ENCODE results near the gene SMPD1.
"Not testable (repeated sequence)": the region's sequence is repeated elsewhere in the genome, so short reads cannot be mapped to it uniquely, and the experiment has no call there.

The SMPD1 gene

GRCh38 chr11:6385046-6385777 lies 5.1 kb upstream of the SMPD1 start:
- no peaks in the 10 kb centered on the region for H4K20me1 ChIP-seq
- H3K9ac ChIP-seq = no peak overlapping the region
- no peaks in the 10 kb centered on the region; a peak in 1 of 22 replicates for H3K9me3 ChIP-seq (replicated peaks in 1 of 11)
- H3K27ac ChIP-seq = peak overlapping the region in 3 of 11 experiments; percentile 6 to 49 (median 40); a peak in 6 of 22 replicates
- H3K36me3 ChIP-seq = no peaks in the 10 kb centered on the region
- H3K4me2 ChIP-seq = peak overlapping the region; percentile 14 to 61 (median 36)
- TF ChIP-seq Cebpa-rat (IDR thresholded peaks at IDR 0.05) = no peak
- H3K4me1 ChIP-seq = peaks cover 15 to 37% (median 25%) of the 10 kb centered on the region in 10 experiments
- H3K27me3 ChIP-seq = no peaks in the 10 kb centered on the region
- no peak overlapping the region for H3K4me3 ChIP-seq

DNA sequence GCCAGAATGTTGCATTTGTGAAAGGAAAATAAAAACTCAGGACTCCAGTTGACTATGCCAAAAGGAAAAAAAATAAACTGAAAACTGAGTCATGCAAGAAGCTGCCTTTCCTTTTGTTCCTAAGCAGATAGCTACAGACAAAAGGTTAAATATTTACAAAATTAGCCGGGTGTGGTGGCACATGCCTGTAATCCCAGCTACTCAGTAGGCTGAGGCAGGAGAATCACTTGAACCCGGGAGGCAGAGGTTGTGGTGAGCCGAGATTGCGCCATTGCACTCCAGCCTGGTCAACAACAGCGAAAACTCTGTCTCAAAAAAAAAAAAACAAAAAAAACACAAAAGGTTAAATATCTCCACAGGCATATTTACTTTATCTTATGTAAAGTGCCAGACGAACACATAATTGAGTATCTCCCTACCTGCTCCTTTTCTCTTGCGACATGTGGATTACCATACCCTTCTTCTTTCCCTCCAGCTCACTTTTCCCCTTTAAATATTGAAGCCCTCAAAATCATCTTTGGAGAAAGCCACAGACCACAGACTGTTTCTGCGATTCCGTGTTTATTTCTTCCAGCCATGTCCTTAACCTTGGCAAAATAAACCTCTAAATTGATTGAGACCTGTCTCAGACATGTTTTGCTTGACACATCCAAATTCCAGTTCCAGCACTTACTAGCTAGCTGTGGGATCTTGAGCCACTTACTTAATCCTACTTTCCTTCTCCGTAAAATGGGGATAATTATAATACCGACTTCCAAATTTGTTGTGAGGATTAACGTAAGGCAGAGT lies 2.3 kb upstream of the SMPD1 start:
- Histone ChIP-seq H3K27ac (no peak overlapping the region), H3K4me2 (peak overlapping the region in 2 of 11 experiments; percentile 15 to 96; a peak in 3 of 22 replicates), H3K4me1 (peaks cover 27 to 53% (median 37%) of the 10 kb centered on the region in 10 experiments)

DNA sequence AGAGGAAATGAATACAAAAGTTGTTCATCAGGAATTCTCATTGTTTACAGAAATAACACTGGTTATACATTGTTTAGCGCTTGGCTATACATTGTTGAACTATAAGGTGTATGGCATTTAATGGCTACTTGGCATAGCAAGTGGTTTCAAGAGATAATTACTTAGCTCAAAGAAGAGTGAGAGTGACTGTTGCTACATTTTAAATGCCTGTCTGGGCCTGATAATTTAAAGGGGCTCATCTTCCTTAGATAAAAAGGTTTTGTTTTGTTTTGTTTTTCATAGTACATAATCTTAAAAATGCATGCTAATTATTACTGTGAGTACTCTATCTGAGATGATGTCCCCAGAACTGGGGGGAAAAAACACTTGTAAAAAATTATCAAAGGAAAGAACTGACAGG lies 1.5 kb upstream of the SMPD1 start:
- H3K27me3 ChIP-seq = no peaks in the 10 kb centered on the region
- TF ChIP-seq Cebpa-rat (IDR thresholded peaks at IDR 0.05) = no peak
- H4K20me1 ChIP-seq = no peaks in the 10 kb centered on the region; a peak in 1 of 22 replicates
- H3K4me2 ChIP-seq = peak overlapping the region in 6 of 11 experiments; percentile 83 to 100 (median 96); a peak in 8 of 22 replicates
- H3K9me3 ChIP-seq (replicated peaks in 1 of 11) = no peaks in the 10 kb centered on the region; a peak in 1 of 22 replicates
- H3K36me3 ChIP-seq = peaks cover 0 to 5% (median 0%) of the 10 kb centered on the region in 11 experiments; a peak in 1 of 22 replicates
- H3K4me1 ChIP-seq = peaks cover 27 to 53% (median 37%) of the 10 kb centered on the region in 10 experiments
- 0 out of 22 replicates have a peak overlapping the region, but pooled peaks of 1 of the 11 experiments have one; percentile 93 for H3K27ac ChIP-seq
- no peak overlapping the region for H3K4me3 ChIP-seq
- H3K9ac ChIP-seq = no peak overlapping the region

More for the DNA sequence above, 2.3 kb upstream of the SMPD1 start:
- TF ChIP-seq Cebpa-rat (IDR thresholded peaks at IDR 0.05) = no peak
- no peaks in the 10 kb centered on the region for H3K27me3 ChIP-seq
- H3K9me3 ChIP-seq (replicated peaks in 1 of 11) = no peaks in the 10 kb centered on the region; a peak in 1 of 22 replicates
- no peaks in the 10 kb centered on the region for H3K36me3 ChIP-seq
- no peak overlapping the region; a peak in 1 of 22 replicates for H3K9ac ChIP-seq
- H3K4me3 ChIP-seq = no peak overlapping the region
- H4K20me1 ChIP-seq = no peaks in the 10 kb centered on the region; a peak in 1 of 22 replicates

GRCh38 chr11:6390718-6391469 lies 620 bp downstream of the SMPD1 start:
- Histone ChIP-seq H4K20me1 (no peaks in the 10 kb centered on the region; a peak in 1 of 22 replicates), H3K27me3 (no peaks in the 10 kb centered on the region), H3K36me3 (peaks cover 0 to 27% (median 0%) of the 10 kb centered on the region in 11 experiments; a peak in 4 of 22 replicates), H3K9ac (peak overlapping the region; percentile 76 to 95 (median 82)), H3K4me1 (peaks cover 17 to 42% (median 25%) of the 10 kb centered on the region in 10 experiments), H3K4me2 (peak overlapping the region; percentile 83 to 100 (median 97)), H3K4me3 (peak overlapping the region; percentile 65 to 86 (median 76)), H3K27ac (peak overlapping the region; percentile 64 to 93 (median 78)), H3K9me3 (replicated peaks in 1 of 11) (no peaks in the 10 kb centered on the region; a peak in 1 of 22 replicates)
- no peak for TF ChIP-seq Cebpa-rat (IDR thresholded peaks at IDR 0.05)

DNA sequence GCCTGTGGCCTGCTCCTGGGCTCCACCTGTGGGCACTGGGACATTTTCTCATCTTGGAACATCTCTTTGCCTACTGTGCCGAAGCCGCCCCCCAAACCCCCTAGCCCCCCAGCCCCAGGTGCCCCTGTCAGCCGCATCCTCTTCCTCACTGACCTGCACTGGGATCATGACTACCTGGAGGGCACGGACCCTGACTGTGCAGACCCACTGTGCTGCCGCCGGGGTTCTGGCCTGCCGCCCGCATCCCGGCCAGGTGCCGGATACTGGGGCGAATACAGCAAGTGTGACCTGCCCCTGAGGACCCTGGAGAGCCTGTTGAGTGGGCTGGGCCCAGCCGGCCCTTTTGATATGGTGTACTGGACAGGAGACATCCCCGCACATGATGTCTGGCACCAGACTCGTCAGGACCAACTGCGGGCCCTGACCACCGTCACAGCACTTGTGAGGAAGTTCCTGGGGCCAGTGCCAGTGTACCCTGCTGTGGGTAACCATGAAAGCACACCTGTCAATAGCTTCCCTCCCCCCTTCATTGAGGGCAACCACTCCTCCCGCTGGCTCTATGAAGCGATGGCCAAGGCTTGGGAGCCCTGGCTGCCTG lies 1.4 kb downstream of the SMPD1 start:
- no peak overlapping the region for H3K27ac ChIP-seq
- no peak for TF ChIP-seq Cebpa-rat (IDR thresholded peaks at IDR 0.05)
- H3K4me3 ChIP-seq = 0 out of 20 replicates have a peak overlapping the region, but pooled peaks of 1 of the 10 experiments have one; percentile 74

DNA sequence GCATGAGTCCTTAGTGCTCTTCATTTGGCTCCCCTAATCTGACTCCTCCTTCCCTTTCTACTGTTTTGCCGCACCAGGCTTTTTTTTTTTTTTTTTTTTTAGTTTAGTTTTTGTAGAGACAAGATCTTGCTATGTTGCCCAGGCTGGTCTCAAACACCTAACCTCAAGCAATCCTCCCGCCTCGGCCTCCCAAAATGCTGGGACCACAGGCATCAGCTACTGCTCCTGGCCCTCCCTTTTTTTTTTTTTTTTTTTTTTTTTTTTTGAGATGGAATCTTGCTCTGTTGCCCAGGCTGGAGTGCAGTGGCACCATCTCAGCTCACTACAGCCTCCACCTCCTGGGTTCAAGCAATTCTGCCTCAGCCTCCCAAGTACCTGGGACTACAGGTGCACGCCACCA lies 2.0 kb downstream of the SMPD1 start:
- H3K27ac ChIP-seq; H3K9me3 ChIP-seq (replicated peaks in 1 of 11); H3K9ac ChIP-seq; H3K27me3 ChIP-seq; H4K20me1 ChIP-seq; H3K4me3 ChIP-seq: not testable (repeated sequence)
- H3K4me2 ChIP-seq = peak overlapping the region in 5 of 11 experiments; percentile 4 to 44 (median 29); a peak in 4 of 22 replicates
- peaks cover 17 to 42% (median 25%) of the 10 kb centered on the region in 10 experiments for H3K4me1 ChIP-seq
- peaks cover 0 to 28% (median 0%) of the 10 kb centered on the region in 11 experiments; a peak in 5 of 22 replicates for H3K36me3 ChIP-seq

More for the DNA sequence above, 1.4 kb downstream of the SMPD1 start:
- peaks cover 17 to 42% (median 25%) of the 10 kb centered on the region in 10 experiments for H3K4me1 ChIP-seq
- H4K20me1 ChIP-seq = no peaks in the 10 kb centered on the region; a peak in 1 of 22 replicates
- H3K9ac ChIP-seq = no peak overlapping the region
- H3K4me2 ChIP-seq = peak overlapping the region; percentile 83 to 100 (median 97); a peak in 19 of 22 replicates
- no peaks in the 10 kb centered on the region for H3K9me3 ChIP-seq (replicated peaks in 1 of 11)
- peaks cover 0 to 28% (median 0%) of the 10 kb centered on the region in 11 experiments; a peak in 4 of 22 replicates for H3K36me3 ChIP-seq
- H3K27me3 ChIP-seq = no peaks in the 10 kb centered on the region

GRCh38 chr11:6393989-6394670 lies 3.9 kb downstream of the SMPD1 start:
- H3K9ac ChIP-seq = no peak overlapping the region
- H3K9me3 ChIP-seq (replicated peaks in 1 of 11) = no peaks in the 10 kb centered on the region
- H3K27ac ChIP-seq = no peak overlapping the region
- TF ChIP-seq Cebpa-rat (IDR thresholded peaks at IDR 0.05) = no peak
- peaks cover 0 to 45% (median 4%) of the 10 kb centered on the region in 11 experiments; a peak in 9 of 22 replicates for H3K36me3 ChIP-seq
- peaks cover 17 to 24% (median 22%) of the 10 kb centered on the region in 10 experiments for H3K4me1 ChIP-seq
- H3K4me3 ChIP-seq = no peak overlapping the region
- H3K27me3 ChIP-seq = no peaks in the 10 kb centered on the region
- no peaks in the 10 kb centered on the region; a peak in 1 of 22 replicates for H4K20me1 ChIP-seq
- no peak overlapping the region for H3K4me2 ChIP-seq
